Measurements from ENCODE around the gene CACNA1E. TPM values are rescaled to one million over a fixed set of nuclear protein-coding genes. Genes with fewer than 3 reads are reported as not detected.

Gene CACNA1E
- total RNA-seq, 1 donor from 2014 or later, result 0.88 TPM

GRCh38 chr1:181801617-181802016, 318.3 kb downstream of the CACNA1E start:
- no peak for DNase-seq
- Histone ChIP-seq H3K27ac (replicated peaks) (no peak overlapping the region), H3K27me3 (ENCODE audit: low read depth) (peaks cover 39% of the 10 kb centered on the region), H3K4me3 (no peak overlapping the region), H3K9me3 (replicated peaks) (no peaks in the 10 kb centered on the region), H3K36me3 (no peaks in the 10 kb centered on the region), H3K4me1 (no peaks in the 10 kb centered on the region)
- intact Hi-C loops (cut with micrococcal nuclease), result no loop called here
- TF ChIP-seq, protein P1, sequence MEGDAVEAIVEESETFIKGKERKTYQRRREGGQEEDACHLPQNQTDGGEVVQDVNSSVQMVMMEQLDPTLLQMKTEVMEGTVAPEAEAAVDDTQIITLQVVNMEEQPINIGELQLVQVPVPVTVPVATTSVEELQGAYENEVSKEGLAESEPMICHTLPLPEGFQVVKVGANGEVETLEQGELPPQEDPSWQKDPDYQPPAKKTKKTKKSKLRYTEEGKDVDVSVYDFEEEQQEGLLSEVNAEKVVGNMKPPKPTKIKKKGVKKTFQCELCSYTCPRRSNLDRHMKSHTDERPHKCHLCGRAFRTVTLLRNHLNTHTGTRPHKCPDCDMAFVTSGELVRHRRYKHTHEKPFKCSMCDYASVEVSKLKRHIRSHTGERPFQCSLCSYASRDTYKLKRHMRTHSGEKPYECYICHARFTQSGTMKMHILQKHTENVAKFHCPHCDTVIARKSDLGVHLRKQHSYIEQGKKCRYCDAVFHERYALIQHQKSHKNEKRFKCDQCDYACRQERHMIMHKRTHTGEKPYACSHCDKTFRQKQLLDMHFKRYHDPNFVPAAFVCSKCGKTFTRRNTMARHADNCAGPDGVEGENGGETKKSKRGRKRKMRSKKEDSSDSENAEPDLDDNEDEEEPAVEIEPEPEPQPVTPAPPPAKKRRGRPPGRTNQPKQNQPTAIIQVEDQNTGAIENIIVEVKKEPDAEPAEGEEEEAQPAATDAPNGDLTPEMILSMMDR (IDR thresholded peaks at IDR 0.05; ENCODE audit: borderline replicate concordance), result no peak

GRCh38 chr1:181802466-181802865, 319.1 kb downstream of the CACNA1E start:
- intact Hi-C loops (cut with micrococcal nuclease), result no loop called here
- H3K4me3 ChIP-seq, result no peak overlapping the region
- H3K4me1 ChIP-seq, result no peaks in the 10 kb centered on the region
- TF ChIP-seq, protein P1 (IDR thresholded peaks at IDR 0.05; ENCODE audit: borderline replicate concordance), result no peak
- peaks cover 42% of the 10 kb centered on the region for H3K27me3 ChIP-seq (ENCODE audit: low read depth)
- no peak overlapping the region for H3K27ac ChIP-seq (replicated peaks)
- no peaks in the 10 kb centered on the region for H3K9me3 ChIP-seq (replicated peaks)
- no peaks in the 10 kb centered on the region for H3K36me3 ChIP-seq
- no peak for DNase-seq

DNA sequence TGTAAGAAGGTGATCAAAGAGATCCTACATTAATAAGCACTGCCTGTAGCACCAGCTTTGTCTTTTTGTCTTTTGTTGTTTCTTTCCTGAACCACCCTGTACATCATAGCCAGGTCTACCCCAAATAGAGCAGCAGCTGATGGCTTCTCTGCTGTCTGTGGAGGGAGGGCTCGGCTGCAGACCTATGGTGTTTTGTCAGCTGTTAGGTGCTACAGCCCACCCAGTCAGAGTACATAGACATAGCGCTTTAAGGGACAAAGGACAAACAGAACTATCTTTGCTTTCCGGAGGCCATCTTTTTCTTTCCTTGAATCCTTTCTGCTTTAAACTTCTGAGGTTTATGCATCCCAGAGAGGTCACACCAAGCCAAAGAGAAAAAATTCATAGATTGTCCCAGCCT, 320.1 kb downstream of the CACNA1E start:
- TF ChIP-seq, protein P1 (IDR thresholded peaks at IDR 0.05; ENCODE audit: borderline replicate concordance), result no peak
- intact Hi-C loops (cut with micrococcal nuclease), result no loop called here
- Histone ChIP-seq H3K4me3 (no peak overlapping the region), H3K36me3 (no peaks in the 10 kb centered on the region), H3K9me3 (replicated peaks) (no peaks in the 10 kb centered on the region), H3K27me3 (ENCODE audit: low read depth) (peaks cover 44% of the 10 kb centered on the region), H3K27ac (replicated peaks) (no peak overlapping the region), H3K4me1 (no peaks in the 10 kb centered on the region)
- DNase-seq, result no peak

GRCh38 chr1:181804989-181805388, 321.7 kb downstream of the CACNA1E start:
- Histone ChIP-seq H3K4me1 (no peaks in the 10 kb centered on the region), H3K27me3 (ENCODE audit: low read depth) (peaks cover 43% of the 10 kb centered on the region), H3K9me3 (replicated peaks) (no peaks in the 10 kb centered on the region), H3K36me3 (no peaks in the 10 kb centered on the region), H3K27ac (replicated peaks) (no peak overlapping the region), H3K4me3 (no peak overlapping the region)
- no peak for DNase-seq
- intact Hi-C loops (cut with micrococcal nuclease), result no loop called here
- TF ChIP-seq, protein P1 (IDR thresholded peaks at IDR 0.05; ENCODE audit: borderline replicate concordance), result no peak

DNA sequence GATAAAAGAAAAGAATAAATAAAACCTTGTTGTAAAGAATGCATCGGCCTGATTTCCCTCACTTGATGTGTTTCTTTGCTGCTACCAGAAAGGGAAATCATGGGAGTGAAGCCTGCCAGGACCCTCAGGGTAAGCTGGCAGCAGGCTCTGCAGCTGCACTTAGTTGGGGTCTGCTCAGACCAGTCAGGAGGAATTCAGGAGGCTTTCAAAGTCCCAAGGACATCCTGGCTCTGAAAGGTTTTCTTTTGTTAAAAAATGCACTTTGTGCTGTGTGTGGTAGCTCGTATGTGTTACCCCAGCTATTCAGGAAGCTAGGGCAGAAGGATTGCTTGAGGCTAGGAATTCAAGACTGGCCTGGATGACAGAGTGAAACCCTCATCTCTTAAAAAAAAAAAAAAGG, 323.4 kb downstream of the CACNA1E start:
- Histone ChIP-seq H3K27me3 (ENCODE audit: low read depth) (peaks cover 44% of the 10 kb centered on the region), H3K9me3 (replicated peaks) (no peaks in the 10 kb centered on the region), H3K4me1 (no peaks in the 10 kb centered on the region), H3K36me3 (no peaks in the 10 kb centered on the region), H3K4me3 (no peak overlapping the region), H3K27ac (replicated peaks) (no peak overlapping the region)
- TF ChIP-seq, protein P1 (IDR thresholded peaks at IDR 0.05; ENCODE audit: borderline replicate concordance), result no peak
- DNase-seq, result no peak
- intact Hi-C loops (cut with micrococcal nuclease), result no loop called here

DNA sequence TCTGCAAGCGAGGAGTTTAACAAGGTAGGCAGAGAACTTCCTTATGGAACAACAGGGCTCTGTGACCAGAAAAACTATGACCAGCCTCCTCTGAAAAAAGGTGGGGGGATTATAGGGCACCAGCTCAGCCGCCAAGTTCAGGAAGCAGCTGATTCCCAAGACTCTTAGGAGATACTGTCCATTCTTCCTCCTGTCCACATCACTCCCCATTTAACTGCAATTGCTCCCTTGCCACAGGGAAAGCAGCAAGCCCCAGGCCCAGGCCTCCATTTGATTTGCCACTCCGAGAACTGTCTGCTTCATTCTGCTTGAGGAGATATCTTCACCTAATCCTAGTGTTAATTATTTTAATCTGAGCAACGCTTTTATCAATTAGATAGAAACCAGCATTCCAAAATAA, 323.9 kb downstream of the CACNA1E start:
- no peaks in the 10 kb centered on the region for H3K9me3 ChIP-seq (replicated peaks)
- H3K27me3 ChIP-seq (ENCODE audit: low read depth), result peaks cover 41% of the 10 kb centered on the region
- no peak for DNase-seq
- TF ChIP-seq, protein P1 (IDR thresholded peaks at IDR 0.05; ENCODE audit: borderline replicate concordance), result no peak
- H3K4me3 ChIP-seq, result no peak overlapping the region
- H3K27ac ChIP-seq (replicated peaks), result no peak overlapping the region
- intact Hi-C loops (cut with micrococcal nuclease), result no loop called here
- H3K36me3 ChIP-seq, result no peaks in the 10 kb centered on the region
- H3K4me1 ChIP-seq, result no peaks in the 10 kb centered on the region
